Ishikawa (cell line): ENCODE measurements around the gene JAG2.

ENCODE experiments used
- CREB1 ChIP-seq: IDR thresholded peaks from 2 replicates; pipeline ENCODE4 v1.6.1; 2012; ENCODE audit warnings: low read depth
- EGR1 ChIP-seq: IDR thresholded peaks from 2 replicates; pipeline ENCODE4 v1.6.1; 2012
- EP300 ChIP-seq: IDR thresholded peaks from 2 replicates; pipeline ENCODE4 v1.6.1; 2012; ENCODE audit warnings: borderline replicate concordance
- MAX ChIP-seq: IDR thresholded peaks from 2 replicates; pipeline ENCODE4 v1.6.1; 2012
- NFIC ChIP-seq: IDR thresholded peaks from 2 replicates; pipeline ENCODE4 v1.6.1; 2012
- RAD21 ChIP-seq: IDR thresholded peaks from 2 replicates; pipeline ENCODE4 v1.6.1; 2012; ENCODE audit warnings: low read depth
- REST ChIP-seq: IDR thresholded peaks from 2 replicates; pipeline ENCODE4 v1.6.1; 2012; ENCODE audit warnings: low read depth, mild to moderate bottlenecking
- TAF1 ChIP-seq: IDR thresholded peaks from 2 replicates; pipeline ENCODE4 v1.6.1; 2012; ENCODE audit warnings: low read depth, mild to moderate bottlenecking
- YY1 ChIP-seq: IDR thresholded peaks from 2 replicates; pipeline ENCODE4 v1.6.1; 2012; ENCODE audit warnings: low read depth
- ZBTB7A ChIP-seq: IDR thresholded peaks from 2 replicates; pipeline ENCODE4 v1.6.1; 2012; ENCODE audit warnings: low read depth

- no peak for TF ChIP-seq RAD21
- TF ChIP-seq NFIC: no peak
- TF ChIP-seq EGR1: no peak
- TF ChIP-seq YY1: no peak
- no peak for TF ChIP-seq REST
- TF ChIP-seq EP300: no peak
- no peak for TF ChIP-seq TAF1
- no peak for TF ChIP-seq MAX
- no peak for TF ChIP-seq CREB1
- no peak for TF ChIP-seq ZBTB7A
These were observed 3.9 kb upstream of the JAG2 start for GRCh38 chr14:105172476-105172875.
